Measurements from ENCODE around the gene CLCNKB. TPM values are rescaled to one million over a fixed set of nuclear protein-coding genes. Genes with fewer than 3 reads are reported as not detected.

The CLCNKB gene
- total RNA-seq, 1 experiment from 2014 or later: not detected

- no peak overlapping the region for H3K4me3 Mint-ChIP-seq (ENCODE audit: unreplicated experiment)
- no peaks in the 10 kb centered on the region for H3K27me3 ChIP-seq (replicated peaks; ENCODE audit: control insufficient read depth, insufficient read depth, low read length)
- POLR2A ChIA-PET: no interaction called here
- no peaks in the 10 kb centered on the region for H3K9me3 ChIP-seq
- no peaks in the 10 kb centered on the region for H3K27me3 Mint-ChIP-seq (ENCODE audit: insufficient read depth, unreplicated experiment)
- TF ChIP-seq, protein P1, sequence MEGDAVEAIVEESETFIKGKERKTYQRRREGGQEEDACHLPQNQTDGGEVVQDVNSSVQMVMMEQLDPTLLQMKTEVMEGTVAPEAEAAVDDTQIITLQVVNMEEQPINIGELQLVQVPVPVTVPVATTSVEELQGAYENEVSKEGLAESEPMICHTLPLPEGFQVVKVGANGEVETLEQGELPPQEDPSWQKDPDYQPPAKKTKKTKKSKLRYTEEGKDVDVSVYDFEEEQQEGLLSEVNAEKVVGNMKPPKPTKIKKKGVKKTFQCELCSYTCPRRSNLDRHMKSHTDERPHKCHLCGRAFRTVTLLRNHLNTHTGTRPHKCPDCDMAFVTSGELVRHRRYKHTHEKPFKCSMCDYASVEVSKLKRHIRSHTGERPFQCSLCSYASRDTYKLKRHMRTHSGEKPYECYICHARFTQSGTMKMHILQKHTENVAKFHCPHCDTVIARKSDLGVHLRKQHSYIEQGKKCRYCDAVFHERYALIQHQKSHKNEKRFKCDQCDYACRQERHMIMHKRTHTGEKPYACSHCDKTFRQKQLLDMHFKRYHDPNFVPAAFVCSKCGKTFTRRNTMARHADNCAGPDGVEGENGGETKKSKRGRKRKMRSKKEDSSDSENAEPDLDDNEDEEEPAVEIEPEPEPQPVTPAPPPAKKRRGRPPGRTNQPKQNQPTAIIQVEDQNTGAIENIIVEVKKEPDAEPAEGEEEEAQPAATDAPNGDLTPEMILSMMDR (IDR thresholded peaks at IDR 0.05; ENCODE audit: insufficient read depth in 1 of 2, low read depth in 1 of 2, low read length in 1 of 2, severe bottlenecking in 1 of 2, unreplicated experiment in 1 of 2): no peak
- BruUV-seq (replicated peaks): no TSS peak
- intact Hi-C loops (cut with micrococcal nuclease; ENCODE audit: unreplicated experiment): no loop called here
- H3K4me3 ChIP-seq (ENCODE audit: low read depth, low read length): no peak overlapping the region
- no peak for DNase-seq
- H3K4me1 ChIP-seq: no peaks in the 10 kb centered on the region
- H3K9me3 Mint-ChIP-seq (ENCODE audit: unreplicated experiment): no peaks in the 10 kb centered on the region
- H3K36me3 Mint-ChIP-seq (ENCODE audit: insufficient read depth, unreplicated experiment): no peaks in the 10 kb centered on the region
- no peaks in the 10 kb centered on the region for H3K36me3 ChIP-seq (ENCODE audit: control insufficient read depth, insufficient read depth, low read length)
- CTCF ChIA-PET: no interaction called here
- no peak overlapping the region for H3K27ac Mint-ChIP-seq (ENCODE audit: unreplicated experiment)
- H3K4me1 Mint-ChIP-seq (ENCODE audit: low read depth, unreplicated experiment): no peaks in the 10 kb centered on the region
Observed at GRCh38 chr1:16087733-16088132, 44.2 kb downstream of the CLCNKB start.

GRCh38 chr1:16088351-16088911 is 44.8 kb downstream of the CLCNKB start:
- H3K4me1 ChIP-seq: no peaks in the 10 kb centered on the region
- H3K9me3 ChIP-seq: no peaks in the 10 kb centered on the region
- POLR2A ChIA-PET: no interaction called here
- DNase-seq: no peak
- Mint-ChIP-seq H3K36me3 (ENCODE audit: insufficient read depth, unreplicated experiment) (no peaks in the 10 kb centered on the region), H3K9me3 (ENCODE audit: unreplicated experiment) (no peaks in the 10 kb centered on the region), H3K4me3 (ENCODE audit: unreplicated experiment) (no peak overlapping the region), H3K27ac (ENCODE audit: unreplicated experiment) (no peak overlapping the region), H3K4me1 (ENCODE audit: low read depth, unreplicated experiment) (no peaks in the 10 kb centered on the region), H3K27me3 (ENCODE audit: insufficient read depth, unreplicated experiment) (no peaks in the 10 kb centered on the region)
- intact Hi-C loops (cut with micrococcal nuclease; ENCODE audit: unreplicated experiment): no loop called here
- no peaks in the 10 kb centered on the region for H3K36me3 ChIP-seq (ENCODE audit: control insufficient read depth, insufficient read depth, low read length)
- TF ChIP-seq, protein P1 (IDR thresholded peaks at IDR 0.05; ENCODE audit: insufficient read depth in 1 of 2, low read depth in 1 of 2, low read length in 1 of 2, severe bottlenecking in 1 of 2, unreplicated experiment in 1 of 2): no peak
- no peak overlapping the region for H3K4me3 ChIP-seq (ENCODE audit: low read depth, low read length)
- H3K27me3 ChIP-seq (replicated peaks; ENCODE audit: control insufficient read depth, insufficient read depth, low read length): no peaks in the 10 kb centered on the region
- no TSS peak for BruUV-seq (replicated peaks)
- CTCF ChIA-PET: no interaction called here

- H3K27ac Mint-ChIP-seq (ENCODE audit: unreplicated experiment): no peak overlapping the region
- H3K4me3 ChIP-seq (ENCODE audit: low read depth, low read length): no peak overlapping the region
- CTCF ChIA-PET: no interaction called here
Observed at GRCh38 chr1:16088996-16089395, 45.4 kb downstream of the CLCNKB start.

More at GRCh38 chr1:16088996-16089395, 45.4 kb downstream of the CLCNKB start:
- Histone ChIP-seq H3K9me3 (no peaks in the 10 kb centered on the region), H3K4me1 (no peaks in the 10 kb centered on the region), H3K36me3 (ENCODE audit: control insufficient read depth, insufficient read depth, low read length) (no peaks in the 10 kb centered on the region), H3K27me3 (replicated peaks; ENCODE audit: control insufficient read depth, insufficient read depth, low read length) (no peaks in the 10 kb centered on the region)
- no TSS peak for BruUV-seq (replicated peaks)
- Mint-ChIP-seq H3K4me1 (ENCODE audit: low read depth, unreplicated experiment) (peaks cover 3% of the 10 kb centered on the region), H3K36me3 (ENCODE audit: insufficient read depth, unreplicated experiment) (no peaks in the 10 kb centered on the region), H3K27me3 (ENCODE audit: insufficient read depth, unreplicated experiment) (no peaks in the 10 kb centered on the region), H3K9me3 (ENCODE audit: unreplicated experiment) (no peaks in the 10 kb centered on the region), H3K4me3 (ENCODE audit: unreplicated experiment) (no peak overlapping the region)
- TF ChIP-seq, protein P1 (IDR thresholded peaks at IDR 0.05; ENCODE audit: insufficient read depth in 1 of 2, low read depth in 1 of 2, low read length in 1 of 2, severe bottlenecking in 1 of 2, unreplicated experiment in 1 of 2): no peak
- POLR2A ChIA-PET: no interaction called here
- no peak for DNase-seq
- intact Hi-C loops (cut with micrococcal nuclease; ENCODE audit: unreplicated experiment): no loop called here
